ENCODE results near the gene INAFM1. TPM values are rescaled to one million over a fixed set of nuclear protein-coding genes. Genes with fewer than 3 reads are reported as not detected.

INAFM1 gene
- 2.5 TPM for polyA plus RNA-seq (2012; ENCODE audit: low read depth, missing spikeins)

DNA sequence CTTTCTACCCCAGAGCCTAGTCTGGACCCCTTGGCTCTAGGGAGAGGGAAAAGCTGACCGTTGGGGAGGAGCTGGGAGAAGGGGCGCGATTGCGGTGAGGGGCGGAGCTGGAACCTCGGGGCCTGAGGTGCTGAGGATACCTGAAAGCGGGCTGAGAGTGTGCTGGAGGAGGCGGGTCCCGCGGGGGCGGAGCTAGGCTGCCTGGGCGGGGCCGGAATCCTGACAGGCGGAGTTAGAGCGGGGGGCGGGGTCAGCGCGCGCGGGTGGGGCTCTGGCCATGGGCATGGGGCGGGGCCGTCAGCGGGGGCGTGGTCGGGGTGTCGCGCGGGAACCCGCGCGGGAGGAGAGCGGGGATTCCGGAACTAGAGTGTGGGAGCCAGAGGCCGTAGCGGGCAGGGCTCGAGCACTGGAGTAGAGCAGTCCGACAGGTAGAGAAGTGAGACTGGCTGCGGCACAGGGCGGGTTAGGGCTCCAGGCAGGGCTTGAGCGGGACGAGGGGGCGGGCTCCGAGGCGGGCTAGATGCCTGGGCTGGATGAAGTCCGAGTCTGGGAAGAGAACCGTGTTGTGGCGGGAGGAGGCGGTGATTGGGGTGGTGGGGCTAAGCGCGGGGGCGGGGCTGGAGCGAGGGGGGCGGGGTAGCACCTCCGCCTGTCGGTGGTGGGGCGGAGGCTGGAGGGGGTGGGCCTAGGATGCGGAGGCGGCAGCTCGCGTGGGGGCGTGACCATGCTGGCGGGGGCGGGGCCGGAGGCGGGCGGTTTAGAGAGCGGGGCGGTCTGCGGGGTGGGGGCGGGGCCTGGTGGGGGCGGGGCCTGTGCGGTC is at the start of gene INAFM1:
TSS of gene INAFM1 (plus strand) at position 815 of the 820 bp plus-strand sequence. CDS start 35 bp downstream, outside the sequence.
- TF ChIP-seq TAF1 (IDR thresholded peaks at IDR 0.05; ENCODE audit: low read depth, low read length) (peak; percentile 30; the same call in 1 of the 2 replicates), POU2F2 (IDR thresholded peaks at IDR 0.05; ENCODE audit: low read depth, low read length) (0 out of 2 replicates have a peak, but pooled peaks have one; percentile 17), POLR2AphosphoS5 (IDR thresholded peaks at IDR 0.05; ENCODE audit: low read depth, low read length) (peak; percentile 69), SPI1 (IDR thresholded peaks at IDR 0.05; ENCODE audit: low read depth, low read length) (peak; percentile 55; the same call in 1 of the 2 replicates), POLR2A (IDR thresholded peaks at IDR 0.05; ENCODE audit: low read depth, low read length) (no peak), PAX5 (IDR thresholded peaks at IDR 0.05; ENCODE audit: insufficient read depth, low read length, severe bottlenecking) (no peak)
- DNase-seq (ENCODE audit: insufficient read length, low spot score) = peak; percentile 95
- peak; percentile 97 for FAIRE-seq

GRCh38 chr19:47225746-47226425 is 48.8 kb upstream of the INAFM1 start:
- peak; percentile 91 for DNase-seq (ENCODE audit: insufficient read length, low spot score)
- peak; percentile 90 for FAIRE-seq
- TF ChIP-seq PAX5 (IDR thresholded peaks at IDR 0.05; ENCODE audit: insufficient read depth, low read length, severe bottlenecking) (no peak), POU2F2 (IDR thresholded peaks at IDR 0.05; ENCODE audit: low read depth, low read length) (peak; percentile 84), TAF1 (IDR thresholded peaks at IDR 0.05; ENCODE audit: low read depth, low read length) (peak; percentile 90), SPI1 (IDR thresholded peaks at IDR 0.05; ENCODE audit: low read depth, low read length) (no peak), POLR2A (IDR thresholded peaks at IDR 0.05; ENCODE audit: low read depth, low read length) (peak; percentile 98), POLR2AphosphoS5 (IDR thresholded peaks at IDR 0.05; ENCODE audit: low read depth, low read length) (peak; percentile 98)

DNA sequence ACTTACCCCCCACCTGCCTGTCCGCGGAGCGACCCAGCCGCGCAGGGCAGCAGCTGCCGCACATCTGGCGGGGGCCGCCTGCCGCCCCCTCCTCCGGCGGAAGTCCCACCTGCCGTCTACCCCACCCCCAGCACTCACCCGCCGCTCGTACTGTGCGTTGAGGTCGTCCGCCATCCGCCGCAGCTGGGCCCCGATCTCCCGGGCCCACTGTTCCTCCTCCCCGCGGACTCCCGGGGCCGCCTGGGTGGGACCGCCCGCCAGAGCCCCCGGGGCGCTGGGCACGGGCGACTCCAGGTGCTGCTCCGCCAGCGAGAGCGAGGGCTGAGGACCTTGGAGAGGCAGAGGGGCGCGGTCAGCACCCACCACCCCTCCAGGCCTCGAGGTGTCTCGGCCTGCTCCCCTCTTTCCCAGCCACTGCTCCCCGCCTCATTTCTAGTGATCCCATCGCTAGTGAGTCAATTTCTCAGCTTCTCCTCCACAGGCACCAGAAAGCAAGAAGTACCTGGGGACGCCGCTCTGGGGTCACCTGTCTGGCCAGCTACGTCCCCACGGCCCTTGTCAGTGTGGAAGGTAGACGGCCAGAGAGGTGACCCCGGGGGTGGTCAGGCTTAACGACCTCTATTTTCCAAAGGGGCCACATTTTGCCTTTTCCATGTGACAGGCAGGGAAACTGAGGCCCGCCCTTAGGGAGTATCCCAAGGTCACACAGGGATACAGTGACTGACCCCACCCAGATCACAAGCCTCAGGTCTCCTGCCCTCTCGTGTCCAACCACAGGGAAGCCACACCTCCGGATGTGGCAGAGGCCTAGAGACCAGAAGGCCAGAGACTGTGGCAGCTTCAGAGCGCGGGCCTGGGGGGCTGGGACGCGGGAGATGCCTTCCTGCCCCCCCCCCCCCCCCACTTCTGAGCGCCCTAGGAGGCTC is 48.0 kb upstream of the INAFM1 start:
- peak; percentile 58 for DNase-seq (ENCODE audit: insufficient read length, low spot score)
- TF ChIP-seq TAF1 (IDR thresholded peaks at IDR 0.05; ENCODE audit: low read depth, low read length) (no peak; the same call in 1 of the 2 replicates), POLR2A (IDR thresholded peaks at IDR 0.05; ENCODE audit: low read depth, low read length) (peak; percentile 36; the same call in 1 of the 2 replicates), POU2F2 (IDR thresholded peaks at IDR 0.05; ENCODE audit: low read depth, low read length) (0 out of 2 replicates have a peak, but pooled peaks have one; percentile 24), POLR2AphosphoS5 (IDR thresholded peaks at IDR 0.05; ENCODE audit: low read depth, low read length) (no peak; the same call in 1 of the 2 replicates)
- FAIRE-seq = peak; percentile 73

DNA sequence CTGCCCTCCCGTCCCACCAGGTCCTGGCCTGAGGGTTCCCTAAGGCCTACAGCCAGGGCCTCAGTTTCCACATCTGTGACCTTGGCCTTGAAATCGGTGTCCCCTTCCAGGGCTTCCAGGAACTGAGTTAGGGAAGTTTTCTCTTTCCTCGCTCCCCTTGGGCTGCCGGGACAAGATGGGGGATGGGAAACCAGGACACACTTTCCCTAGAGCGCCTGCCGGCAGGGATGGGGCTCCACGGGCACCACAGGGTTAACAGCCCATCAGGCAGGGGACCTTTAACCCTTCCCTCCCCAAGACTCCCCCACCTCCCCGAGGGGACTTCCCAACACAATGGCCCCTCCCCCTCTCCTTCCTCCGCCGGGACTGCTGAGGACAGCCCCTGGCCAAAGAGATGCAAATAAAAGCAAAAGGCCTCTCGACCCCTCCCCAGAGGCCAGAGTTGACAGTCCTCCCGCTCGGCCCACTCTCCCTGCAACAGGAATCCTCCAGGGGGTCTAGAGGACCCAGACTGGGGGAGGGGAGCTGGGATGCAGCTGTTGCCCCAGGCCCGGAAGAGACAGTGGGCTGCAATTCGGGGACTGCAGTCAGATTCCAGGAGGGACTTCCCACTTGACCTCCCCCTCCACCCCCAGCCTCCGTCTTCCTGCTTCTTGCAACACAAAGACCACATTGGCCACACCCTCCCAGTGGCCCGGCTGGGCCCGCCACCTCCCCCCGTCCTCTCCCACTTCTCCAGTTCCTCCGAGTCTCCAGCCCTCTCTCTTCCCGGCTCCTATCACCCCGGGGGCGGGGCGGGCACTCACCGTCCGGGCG is 47.1 kb upstream of the INAFM1 start:
- FAIRE-seq (peak; percentile 47), DNase-seq (ENCODE audit: insufficient read length, low spot score) (no peak)
- TF ChIP-seq PAX5 (IDR thresholded peaks at IDR 0.05; ENCODE audit: insufficient read depth, low read length, severe bottlenecking) (no peak), TAF1 (IDR thresholded peaks at IDR 0.05; ENCODE audit: low read depth, low read length) (peak; percentile 50; the same call in 1 of the 2 replicates), POLR2AphosphoS5 (IDR thresholded peaks at IDR 0.05; ENCODE audit: low read depth, low read length) (0 out of 2 replicates have a peak, but pooled peaks have one; percentile 27), POLR2A (IDR thresholded peaks at IDR 0.05; ENCODE audit: low read depth, low read length) (no peak; the same call in 1 of the 2 replicates), POU2F2 (IDR thresholded peaks at IDR 0.05; ENCODE audit: low read depth, low read length) (peak; percentile 42; the same call in 1 of the 2 replicates), SPI1 (IDR thresholded peaks at IDR 0.05; ENCODE audit: low read depth, low read length) (0 out of 2 replicates have a peak, but pooled peaks have one; percentile 4)

GRCh38 chr19:47228168-47228936 is 46.3 kb upstream of the INAFM1 start:
- FAIRE-seq (peak; percentile 45), DNase-seq (ENCODE audit: insufficient read length, low spot score) (no peak)
- TF ChIP-seq POU2F2 (IDR thresholded peaks at IDR 0.05; ENCODE audit: low read depth, low read length) (no peak), POLR2AphosphoS5 (IDR thresholded peaks at IDR 0.05; ENCODE audit: low read depth, low read length) (peak; percentile 44; the same call in 1 of the 2 replicates)

DNA sequence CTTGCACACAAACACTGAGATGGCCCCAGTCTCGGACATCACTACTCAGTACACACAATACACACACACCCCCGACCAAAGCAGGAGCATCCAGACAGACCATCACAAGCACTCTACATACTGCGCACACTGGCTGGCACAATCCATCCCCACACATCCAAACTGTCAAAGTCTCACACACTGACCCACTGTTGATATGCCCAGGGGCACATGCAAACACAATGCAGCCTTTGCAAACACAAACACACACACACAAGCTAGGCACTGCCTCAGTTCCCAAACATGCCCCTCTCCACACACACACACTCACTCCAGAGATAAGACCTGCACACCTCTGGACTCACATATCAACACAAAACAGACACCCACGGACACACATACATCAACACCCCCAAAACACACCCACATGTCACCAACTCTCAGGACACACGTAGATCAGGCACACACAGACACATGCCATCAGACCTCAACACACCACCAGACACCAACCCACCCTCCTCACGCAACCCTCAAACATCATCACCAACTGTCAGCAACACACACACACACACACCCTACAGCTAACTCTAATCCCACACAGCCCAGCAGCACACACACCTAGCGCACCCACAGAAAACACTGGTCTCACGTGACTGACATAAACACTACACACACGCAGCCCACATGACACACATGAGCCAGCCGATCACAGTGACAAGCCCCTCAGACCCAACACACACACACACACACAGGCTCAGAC is 45.6 kb upstream of the INAFM1 start:
- TF ChIP-seq TAF1 (IDR thresholded peaks at IDR 0.05; ENCODE audit: low read depth, low read length) (no peak), POU2F2 (IDR thresholded peaks at IDR 0.05; ENCODE audit: low read depth, low read length) (no peak), SPI1 (IDR thresholded peaks at IDR 0.05; ENCODE audit: low read depth, low read length) (no peak)
- DNase-seq (ENCODE audit: insufficient read length, low spot score) = no peak
- peak; percentile 83 for FAIRE-seq

- no peak for FAIRE-seq
- TF ChIP-seq SPI1 (IDR thresholded peaks at IDR 0.05; ENCODE audit: low read depth, low read length) (no peak), PAX5 (IDR thresholded peaks at IDR 0.05; ENCODE audit: insufficient read depth, low read length, severe bottlenecking) (no peak), TAF1 (IDR thresholded peaks at IDR 0.05; ENCODE audit: low read depth, low read length) (no peak), POLR2AphosphoS5 (IDR thresholded peaks at IDR 0.05; ENCODE audit: low read depth, low read length) (no peak), POU2F2 (IDR thresholded peaks at IDR 0.05; ENCODE audit: low read depth, low read length) (no peak), POLR2A (IDR thresholded peaks at IDR 0.05; ENCODE audit: low read depth, low read length) (no peak)
- DNase-seq (ENCODE audit: insufficient read length, low spot score) = no peak
Observed at GRCh38 chr19:47229676-47230053, 45.0 kb upstream of the INAFM1 start.
